ENCODE data around the gene TADA2B. TPM values are rescaled to one million over a fixed set of nuclear protein-coding genes. Genes with fewer than 3 reads are reported as not detected.
"Not testable (repeated sequence)": the region's sequence is repeated elsewhere in the genome, so short reads cannot be mapped to it uniquely, and the experiment has no call there.

Gene TADA2B
- polyA plus RNA-seq, 4 donors = 20.9 to 23.1 (median 22.2) TPM

GRCh38 chr4:7074426-7074825, 31.3 kb downstream of the TADA2B start:
- DNase-seq (ENCODE audit: low read depth in 4 of 4, low spot score in 3 of 4) = no peak

GRCh38 chr4:7075962-7076695, 33.0 kb downstream of the TADA2B start:
- DNase-seq (ENCODE audit: low read depth in 4 of 4, low spot score in 3 of 4) = no peak

GRCh38 chr4:7076696-7077082, 33.5 kb downstream of the TADA2B start:
- DNase-seq (ENCODE audit: low read depth in 4 of 4, low spot score in 3 of 4) = no peak

- DNase-seq (ENCODE audit: low read depth in 4 of 4, low spot score in 3 of 4) = no peak
Measured at GRCh38 chr4:7077371-7077770, 34.2 kb downstream of the TADA2B start.

- no peak for DNase-seq (ENCODE audit: low read depth in 4 of 4, low spot score in 3 of 4)
Measured at GRCh38 chr4:7078025-7078424, 34.9 kb downstream of the TADA2B start.

- not testable (repeated sequence) for DNase-seq (ENCODE audit: low read depth in 4 of 4, low spot score in 3 of 4)
Measured at GRCh38 chr4:7079483-7079882, 36.3 kb downstream of the TADA2B start.

- not testable (repeated sequence) for DNase-seq (ENCODE audit: low read depth in 4 of 4, low spot score in 3 of 4)
Measured at GRCh38 chr4:7079909-7080308, 36.7 kb downstream of the TADA2B start.

GRCh38 chr4:7083597-7084563, 40.7 kb downstream of the TADA2B start:
- DNase-seq (ENCODE audit: low read depth in 4 of 4, low spot score in 3 of 4) = no peak

GRCh38 chr4:7084564-7084961, 41.4 kb downstream of the TADA2B start:
- DNase-seq (ENCODE audit: low read depth in 4 of 4, low spot score in 3 of 4) = not testable (repeated sequence)

GRCh38 chr4:7086384-7086783, 43.2 kb downstream of the TADA2B start:
- DNase-seq (ENCODE audit: low read depth in 4 of 4, low spot score in 3 of 4) = no peak

- no peak for DNase-seq (ENCODE audit: low read depth in 4 of 4, low spot score in 3 of 4)
Measured at GRCh38 chr4:7087036-7087435, 43.9 kb downstream of the TADA2B start.

- DNase-seq (ENCODE audit: low read depth in 4 of 4, low spot score in 3 of 4) = no peak
Measured at GRCh38 chr4:7089213-7089986, 46.2 kb downstream of the TADA2B start.

- DNase-seq (ENCODE audit: low read depth in 4 of 4, low spot score in 3 of 4) = no peak
Measured at GRCh38 chr4:7092026-7092425, 48.9 kb downstream of the TADA2B start.

- DNase-seq (ENCODE audit: low read depth in 4 of 4, low spot score in 3 of 4) = no peak
Measured at GRCh38 chr4:7094916-7095315, 51.7 kb downstream of the TADA2B start.

GRCh38 chr4:7095611-7096155, 52.5 kb downstream of the TADA2B start:
- DNase-seq (ENCODE audit: low read depth in 4 of 4, low spot score in 3 of 4) = no peak

- DNase-seq (ENCODE audit: low read depth in 4 of 4, low spot score in 3 of 4) = no peak
Measured at GRCh38 chr4:7096236-7096635, 53.1 kb downstream of the TADA2B start.

- DNase-seq (ENCODE audit: low read depth in 4 of 4, low spot score in 3 of 4) = no peak
Measured at GRCh38 chr4:7101692-7102515, 58.7 kb downstream of the TADA2B start.

- not testable (repeated sequence) for DNase-seq (ENCODE audit: low read depth in 4 of 4, low spot score in 3 of 4)
Measured at GRCh38 chr4:7102516-7102909, 59.3 kb downstream of the TADA2B start.

- DNase-seq (ENCODE audit: low read depth in 4 of 4, low spot score in 3 of 4) = peak in 1 of 4 donors; percentile 49
Measured at GRCh38 chr4:7103031-7103606, 59.9 kb downstream of the TADA2B start.

Data from right renal pelvis (tissue), 4 donors.